SK-N-SH treated with all-trans-retinoic acid at 6 μM for 48 hours (cell line): ENCODE results near the gene KIFC1.
"Not testable (repeated sequence)": the region's sequence is repeated elsewhere in the genome, so short reads cannot be mapped to it uniquely, and the experiment has no call there.

ENCODE experiments used
- CREB5 ChIP-seq: fragments of 250-450 bp; sonication (Bioruptor Pico); IDR thresholded peaks from 2 replicates; pipeline ENCODE4 v1.5.1; 2020; ENCODE audit warnings: low read depth, mild to moderate bottlenecking, moderate library complexity
- CSDC2 ChIP-seq: fragments of 250-450 bp; sonication (Bioruptor Pico); IDR thresholded peaks from 2 replicates; pipeline ENCODE4 v1.5.0; 2020; ENCODE audit warnings: mild to moderate bottlenecking, moderate library complexity
- GLIS3 ChIP-seq: fragments of 250-450 bp; sonication (Bioruptor Pico); IDR thresholded peaks from 2 replicates; pipeline ENCODE4 v1.5.0; 2020; ENCODE audit warnings: mild to moderate bottlenecking, moderate library complexity
- ISL1 ChIP-seq: fragments of 250-450 bp; sonication (Bioruptor Pico); IDR thresholded peaks from 2 replicates; pipeline ENCODE4 v2.1.2; 2022; ENCODE audit warnings: mild to moderate bottlenecking, moderate library complexity
- OSR1 ChIP-seq: fragments of 250-450 bp; sonication (Bioruptor Pico); IDR thresholded peaks from 2 replicates; pipeline ENCODE4 v1.8.0; 2022; ENCODE audit warnings: moderate library complexity, mild to moderate bottlenecking, inconsistent platforms
- PATZ1 ChIP-seq: fragments of 250-450 bp; sonication (Bioruptor Pico); IDR thresholded peaks from 2 replicates; pipeline ENCODE4 v1.8.0; 2020; ENCODE audit warnings: mild to moderate bottlenecking, moderate library complexity, borderline replicate concordance
- POU6F1 ChIP-seq: fragments of 250-450 bp; sonication (Bioruptor Pico); IDR thresholded peaks from 2 replicates; pipeline ENCODE4 v1.8.0; 2021; ENCODE audit warnings: low read depth, mild to moderate bottlenecking, moderate library complexity, borderline replicate concordance
- PPARA ChIP-seq: fragments of 250-450 bp; sonication (Bioruptor Pico); IDR thresholded peaks from 2 replicates; pipeline ENCODE4 v1.5.0; 2020; ENCODE audit warnings: mild to moderate bottlenecking, borderline replicate concordance
- RARB ChIP-seq: fragments of 250-450 bp; sonication (Bioruptor Pico); IDR thresholded peaks from 2 replicates; pipeline ENCODE4 v1.8.0; 2021; ENCODE audit warnings: mild to moderate bottlenecking, moderate library complexity
- SNAI2 ChIP-seq: fragments of 250-450 bp; sonication (Bioruptor Pico); IDR thresholded peaks from 2 replicates; pipeline ENCODE4 v1.5.0; 2020; ENCODE audit warnings: mild to moderate bottlenecking, moderate library complexity
- TCF4 ChIP-seq: fragments of 250-450 bp; sonication (Bioruptor Pico); IDR thresholded peaks from 2 replicates; pipeline ENCODE4 v1.8.0; 2021; ENCODE audit warnings: mild to moderate bottlenecking, moderate library complexity, borderline replicate concordance
- TSHZ2 ChIP-seq: fragments of 250-450 bp; sonication (Bioruptor Pico); IDR thresholded peaks from 2 replicates; pipeline ENCODE4 v1.5.0; 2020; ENCODE audit warnings: mild to moderate bottlenecking, moderate library complexity
- ZFP3 ChIP-seq: fragments of 250-450 bp; sonication (Bioruptor Pico); IDR thresholded peaks from 2 replicates; pipeline ENCODE4 v1.5.0; 2020; ENCODE audit warnings: mild to moderate bottlenecking, moderate library complexity
- ZNF565 ChIP-seq: fragments of 450-650 bp; formaldehyde crosslinking; conservative IDR thresholded peaks from 2 replicates; pipeline ENCODE4 v1.5.0; 2020; ENCODE audit warnings: low read depth, mild to moderate bottlenecking, moderate library complexity

GRCh38 chr6:33367715-33368025, 24.0 kb upstream of the KIFC1 start:
- TF ChIP-seq POU6F1 (CRISPR knock-in tag); PPARA (CRISPR knock-in tag); ZNF565 (CRISPR knock-in tag); TCF4 (CRISPR knock-in tag); ZFP3 (CRISPR knock-in tag); TSHZ2 (CRISPR knock-in tag); SNAI2 (CRISPR knock-in tag); OSR1 (CRISPR knock-in tag); CREB5; PATZ1; RARB (CRISPR knock-in tag); GLIS3; CSDC2 (CRISPR knock-in tag); ISL1 (CRISPR knock-in tag): not testable (repeated sequence)
